Activated CD4-positive, alpha-beta T cell treated with anti-CD3 and anti-CD28 coated beads, Interleukin-10, Interleukin-2, amounts not matched to agents 100 ng/mL and 50 ng/mL, durations not matched to agents 16 hours and 8 hours (primary cell): ENCODE data around the gene PPP6R2.

Experiments
- DNase-seq: peaks from one replicate; pipeline ENCODE4 v3.0.0-alpha.2; 2020

The PPP6R2 gene

DNA sequence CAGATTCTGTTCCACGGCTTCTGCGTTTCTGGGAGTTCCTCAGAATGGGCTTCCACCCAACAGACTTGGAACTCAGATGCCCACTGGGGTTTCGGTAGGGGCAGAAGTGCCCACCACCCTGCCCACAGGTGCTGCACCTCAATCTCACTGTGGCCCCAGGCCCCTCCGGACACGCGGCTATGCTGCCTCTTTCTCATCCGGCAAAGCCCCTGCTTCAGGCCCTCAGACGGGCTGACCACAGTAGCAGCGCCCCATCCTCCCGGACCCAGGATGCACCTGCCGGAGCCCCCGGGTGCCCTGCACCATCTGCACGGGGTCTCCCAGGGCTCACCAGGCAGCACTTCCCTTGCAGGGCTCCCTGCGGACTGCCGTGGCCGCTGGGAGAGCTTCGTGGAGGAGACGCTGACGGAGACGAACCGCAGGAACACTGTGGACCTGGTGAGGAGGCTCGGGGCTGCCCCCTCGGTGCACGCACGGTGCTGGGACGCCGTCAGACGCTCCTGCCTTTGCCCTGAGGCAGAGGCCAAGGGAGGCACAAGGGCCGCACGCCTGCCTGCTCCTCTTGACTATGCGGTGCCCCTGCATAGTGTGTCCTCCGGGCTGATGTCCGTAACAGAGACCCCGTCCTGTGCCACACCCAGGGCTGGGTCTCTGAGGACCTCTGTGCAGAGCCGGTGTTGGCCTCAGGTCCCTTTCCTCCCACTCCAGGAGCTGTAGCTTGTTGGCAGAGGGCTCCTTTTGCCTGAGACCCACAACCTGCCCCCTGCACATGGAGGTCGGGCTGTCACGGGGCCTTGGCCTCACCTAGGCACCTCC is 93.1 kb downstream of the PPP6R2 start:
- DNase-seq: no peak

DNA sequence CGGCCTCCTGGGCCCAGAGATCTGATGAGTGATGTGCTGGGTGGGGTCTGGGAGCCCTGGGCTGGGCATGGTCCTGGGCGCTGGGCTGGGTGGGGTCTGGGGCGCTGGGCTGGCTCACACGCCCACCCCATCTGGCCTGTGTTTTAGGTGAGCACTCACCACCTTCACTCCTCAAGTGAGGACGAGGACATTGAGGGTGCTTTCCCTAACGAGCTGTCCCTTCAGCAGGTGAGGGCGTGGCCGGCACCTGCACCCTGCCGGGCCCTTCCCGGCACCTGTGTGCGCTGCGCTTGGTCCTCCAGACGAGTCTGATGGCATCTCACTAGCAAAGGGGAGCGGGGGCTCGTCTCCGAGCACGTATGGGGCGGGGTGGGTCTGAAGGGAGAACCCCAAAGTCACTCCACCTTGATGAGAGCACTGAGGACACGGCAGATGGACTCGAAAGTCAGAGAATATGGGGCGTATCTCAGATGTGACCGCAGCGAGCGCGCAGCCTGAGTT is 93.8 kb downstream of the PPP6R2 start:
- DNase-seq: no peak

DNA sequence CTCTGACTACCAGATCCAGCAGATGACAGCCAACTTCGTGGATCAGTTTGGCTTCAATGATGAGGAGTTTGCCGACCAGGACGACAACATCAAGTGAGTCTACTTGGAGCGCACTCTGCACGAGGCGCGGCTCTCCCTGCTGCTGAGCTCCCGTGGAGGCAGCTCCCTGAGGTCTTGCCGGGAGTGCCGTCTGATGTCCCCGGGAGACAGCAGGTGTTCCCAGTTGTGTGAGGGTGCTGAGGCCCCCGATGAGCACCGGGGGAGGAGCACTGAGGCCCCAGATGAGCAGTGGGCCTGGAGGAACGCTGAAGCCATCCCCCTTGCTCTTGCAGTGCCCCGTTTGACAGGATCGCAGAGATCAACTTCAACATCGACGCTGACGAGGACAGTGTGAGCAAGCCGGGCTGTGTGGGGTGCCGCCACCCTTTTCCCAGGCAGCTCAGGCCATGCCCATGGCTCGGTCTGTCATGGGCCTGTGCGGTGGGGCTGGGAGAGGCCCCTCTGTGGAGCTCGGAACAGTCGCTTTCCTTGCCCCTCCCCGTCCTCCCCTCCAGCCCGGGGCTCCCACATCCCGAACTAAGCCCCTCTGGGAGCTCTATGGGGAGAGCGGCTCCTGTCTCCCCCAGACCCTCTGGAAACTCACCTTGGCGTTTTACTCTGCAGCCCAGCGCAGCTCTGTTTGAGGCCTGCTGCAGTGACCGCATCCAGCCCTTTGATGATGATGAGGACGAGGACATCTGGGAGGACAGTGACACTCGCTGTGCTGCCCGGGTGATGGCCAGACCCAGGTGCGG is 94.6 kb downstream of the PPP6R2 start:
- DNase-seq: no peak

DNA sequence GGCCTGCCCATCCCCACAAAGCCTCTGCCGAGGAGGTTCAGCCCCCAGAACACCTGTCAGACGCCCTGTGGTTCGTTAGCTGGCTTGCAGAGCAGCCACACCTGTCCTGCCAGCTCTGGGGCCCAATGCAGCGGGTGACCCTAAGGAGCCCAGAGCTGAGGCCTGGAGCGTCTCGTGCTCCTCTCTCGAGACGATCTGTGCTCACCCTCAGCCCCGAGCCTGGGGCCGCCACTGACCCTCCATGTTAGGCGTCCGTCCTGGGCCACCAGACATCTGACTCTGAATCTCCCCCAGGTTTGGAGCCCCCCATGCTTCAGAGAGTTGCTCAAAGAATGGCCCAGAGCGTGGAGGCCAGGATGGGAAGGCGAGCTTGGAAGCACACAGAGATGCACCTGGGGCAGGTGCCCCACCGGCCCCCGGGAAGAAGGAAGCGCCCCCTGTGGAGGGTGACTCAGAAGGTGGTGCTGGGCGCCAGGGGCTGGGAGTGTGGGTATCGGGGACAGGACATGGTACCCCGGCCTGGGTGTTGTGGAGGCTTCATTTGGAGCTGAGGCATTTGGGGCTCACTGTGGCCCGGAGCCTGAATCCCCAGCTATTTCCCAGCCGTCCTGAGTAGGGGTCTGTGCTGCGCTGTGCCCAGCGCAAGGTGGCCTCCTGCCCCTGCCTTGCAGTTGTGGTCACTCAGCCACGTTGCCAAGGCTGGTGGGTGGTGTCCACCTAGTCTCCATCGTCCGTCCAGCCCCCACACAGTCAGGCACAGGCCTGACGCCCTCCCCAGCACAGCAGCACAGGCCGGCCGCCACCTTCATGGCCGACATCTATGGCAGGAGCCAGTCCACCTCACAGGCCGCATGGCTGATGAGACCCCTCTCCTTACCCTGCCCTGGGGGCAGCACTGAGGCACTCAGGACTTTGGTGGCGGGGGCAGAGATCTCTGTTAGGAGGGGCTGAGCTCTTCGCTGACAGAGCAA is 95.5 kb downstream of the PPP6R2 start:
- no peak for DNase-seq

DNA sequence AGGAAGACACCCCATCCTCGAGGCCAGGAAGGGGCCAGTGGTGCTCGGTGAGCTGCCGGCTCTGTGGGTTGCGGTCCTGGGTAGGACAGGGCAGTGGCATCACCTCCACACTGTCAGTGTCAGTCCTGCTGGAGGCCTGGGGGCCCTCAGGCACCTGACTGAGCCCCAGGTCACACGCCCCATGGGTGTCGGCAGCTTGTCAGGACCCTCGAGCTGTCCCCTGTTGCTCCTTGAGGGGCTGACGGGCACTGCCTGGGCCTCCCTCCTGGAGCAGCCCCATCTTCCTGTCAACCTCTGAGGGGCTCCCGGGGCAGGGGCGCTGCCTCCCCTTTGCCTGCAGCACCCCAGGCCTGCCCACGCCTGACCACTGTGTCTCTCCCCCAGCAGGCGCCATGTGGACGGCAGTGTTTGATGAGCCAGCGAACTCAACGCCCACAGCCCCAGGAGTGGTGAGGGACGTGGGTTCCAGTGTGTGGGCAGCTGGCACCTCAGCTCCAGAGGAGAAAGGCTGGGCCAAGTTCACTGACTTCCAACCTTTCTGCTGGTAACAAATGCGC is 96.3 kb downstream of the PPP6R2 start:
- DNase-seq: no peak

DNA sequence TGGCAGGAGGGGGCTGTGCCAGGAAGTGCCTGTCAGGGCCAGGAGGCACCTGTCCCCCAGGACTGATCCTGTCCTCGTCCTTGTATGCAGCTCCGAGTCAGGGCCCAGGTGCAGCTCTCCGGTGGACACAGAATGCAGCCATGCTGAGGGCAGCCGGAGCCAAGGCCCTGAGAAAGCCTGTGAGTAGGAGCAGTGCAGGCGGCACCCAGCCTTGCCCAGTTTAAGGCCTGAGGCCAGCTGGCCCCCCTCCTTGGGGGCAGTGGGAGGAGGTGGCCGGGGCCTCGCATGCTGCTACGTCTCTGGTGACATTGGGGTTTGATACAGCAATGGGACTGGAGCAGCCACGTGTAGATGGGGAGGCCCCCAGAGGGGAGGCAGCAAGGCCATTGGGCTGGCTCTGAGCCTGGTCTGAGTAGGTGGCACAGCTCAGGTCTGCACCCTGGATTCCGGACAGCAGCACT is 96.8 kb downstream of the PPP6R2 start:
- DNase-seq: no peak

DNA sequence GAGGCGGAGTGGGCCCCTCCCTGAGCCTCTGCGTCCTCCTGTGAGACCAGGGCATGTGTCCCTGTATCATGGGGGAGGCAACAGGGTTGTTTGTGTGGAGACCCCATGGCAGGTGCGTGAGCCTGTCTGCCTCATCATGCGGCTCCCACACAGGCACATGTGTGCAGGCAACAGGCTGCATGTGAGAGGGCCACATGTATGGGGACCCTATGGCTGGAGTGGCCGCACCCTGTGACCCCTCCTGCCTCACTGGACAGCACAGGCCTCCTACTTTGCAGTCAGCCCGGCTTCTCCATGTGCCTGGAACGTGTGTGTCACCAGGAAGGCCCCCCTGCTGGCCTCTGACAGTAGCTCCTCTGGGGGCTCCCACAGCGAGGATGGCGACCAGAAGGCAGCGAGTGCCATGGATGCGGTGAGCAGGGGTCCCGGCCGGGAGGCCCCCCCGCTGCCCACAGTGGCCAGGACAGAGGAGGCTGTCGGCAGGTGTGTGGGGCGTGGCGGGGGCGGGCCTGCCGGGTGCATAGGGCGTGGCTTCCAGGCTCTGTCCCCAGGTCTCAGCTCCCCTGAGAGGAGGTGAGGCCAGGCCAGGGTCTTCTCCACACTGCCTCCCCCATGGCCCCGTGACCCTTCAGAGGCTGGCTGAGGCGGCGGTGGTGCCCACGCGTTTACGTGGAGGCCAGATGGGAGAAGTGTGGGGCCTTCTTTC is 97.6 kb downstream of the PPP6R2 start:
- DNase-seq: no peak

DNA sequence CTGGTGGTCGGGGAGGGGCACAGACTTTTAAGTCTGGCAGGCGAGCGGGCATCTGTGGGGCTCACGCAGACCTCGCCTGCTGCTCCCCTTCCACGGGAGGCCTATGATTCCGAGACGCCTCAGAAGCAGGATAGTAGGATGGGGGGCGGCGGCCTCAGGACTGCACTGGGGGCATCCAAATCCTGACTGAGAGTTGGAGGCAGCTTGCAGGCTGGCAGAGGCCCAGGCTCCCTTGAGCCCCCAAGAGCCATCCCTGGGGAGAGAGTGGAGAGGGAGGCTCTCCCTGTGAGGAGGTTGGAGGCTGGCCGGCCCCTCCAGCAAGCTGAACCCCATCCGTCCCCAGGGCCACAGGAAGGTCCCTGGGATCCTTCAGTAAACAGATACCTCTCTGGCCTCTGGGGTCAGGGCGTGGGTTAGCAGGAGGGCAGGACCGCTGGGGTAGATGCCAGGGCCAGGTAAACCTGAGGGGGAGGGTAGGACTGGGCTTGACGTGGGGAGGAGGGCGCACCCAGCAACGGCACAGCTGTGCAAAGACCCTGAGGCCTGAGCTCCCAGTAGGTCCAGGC is 98.4 kb downstream of the PPP6R2 start:
- DNase-seq: no peak

DNA sequence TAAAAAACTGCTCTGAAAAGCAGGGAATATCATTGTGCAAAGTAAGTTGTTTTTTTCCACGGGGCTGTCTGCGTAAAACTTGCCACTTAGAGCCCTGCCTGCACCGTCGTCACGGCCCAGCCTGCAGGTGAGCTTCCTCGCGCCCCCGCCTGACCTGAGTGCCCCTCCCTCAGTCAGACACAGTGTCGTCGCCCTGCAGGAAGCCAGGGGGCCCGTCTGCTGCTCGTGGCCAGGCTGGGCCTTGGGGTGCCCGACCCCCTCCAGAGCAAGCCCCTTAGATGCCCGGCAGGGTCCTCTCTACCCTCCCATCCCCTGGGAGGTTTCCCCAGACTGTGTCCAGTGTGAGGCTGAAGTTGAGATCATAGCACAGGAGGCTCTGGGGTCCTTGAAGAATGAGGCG is 100.1 kb downstream of the PPP6R2 start:
- DNase-seq: no peak

DNA sequence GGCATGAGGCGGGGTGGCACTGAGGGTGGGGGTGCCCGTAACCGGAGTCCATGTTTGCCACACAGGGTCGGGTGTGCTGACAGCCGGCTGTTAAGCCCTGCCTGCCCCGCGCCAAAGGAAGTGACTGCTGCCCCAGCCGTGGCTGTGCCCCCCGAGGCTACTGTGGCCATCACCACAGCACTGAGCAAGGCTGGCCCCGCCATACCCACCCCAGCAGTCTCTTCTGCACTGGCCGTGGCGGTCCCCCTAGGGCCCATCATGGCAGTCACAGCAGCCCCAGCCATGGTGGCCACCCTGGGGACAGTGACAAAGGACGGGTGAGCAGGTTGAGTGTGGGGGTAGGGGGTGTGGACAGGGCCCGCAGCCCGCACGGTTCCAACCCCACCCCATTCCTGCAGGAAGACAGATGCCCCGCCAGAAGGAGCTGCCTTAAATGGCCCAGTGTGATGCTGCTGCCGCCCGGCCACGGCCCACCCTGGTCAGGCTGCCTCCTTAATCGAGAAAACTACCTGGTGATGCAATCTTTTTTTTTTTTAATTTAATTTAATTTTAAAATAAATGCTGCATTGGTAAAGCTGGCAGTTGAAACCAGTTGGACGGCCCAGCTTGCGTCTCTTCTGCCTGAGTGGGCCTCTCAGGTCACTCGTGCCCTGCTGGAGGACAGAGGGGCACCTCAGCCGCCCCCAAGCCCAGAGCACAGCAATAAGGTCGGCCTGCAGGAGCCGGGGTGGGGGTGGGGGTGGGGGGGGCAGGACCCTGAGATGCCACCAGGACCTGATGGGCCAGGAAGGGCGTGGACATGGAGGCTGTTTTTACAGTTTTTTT is 100.9 kb downstream of the PPP6R2 start:
- DNase-seq: no peak

DNA sequence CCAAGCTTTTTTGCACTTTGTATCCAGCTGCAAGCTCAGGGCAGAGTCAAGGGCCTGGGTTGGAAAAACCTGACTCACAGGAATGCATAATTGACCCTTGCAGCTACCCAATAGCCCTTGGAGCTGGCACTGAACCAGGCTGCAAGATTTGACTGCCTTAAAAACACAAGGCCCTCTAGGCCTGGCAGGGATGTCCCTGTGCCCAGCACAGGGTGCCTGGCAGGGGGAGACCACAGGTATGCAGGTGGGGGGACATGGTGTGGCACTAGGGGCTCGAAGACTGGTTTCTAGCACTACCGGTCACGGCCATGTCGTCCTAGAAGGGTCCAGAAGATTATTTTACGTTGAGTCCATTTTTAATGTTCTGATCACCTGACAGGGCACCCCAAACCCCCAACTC is 101.5 kb downstream of the PPP6R2 start:
- DNase-seq: no peak

DNA sequence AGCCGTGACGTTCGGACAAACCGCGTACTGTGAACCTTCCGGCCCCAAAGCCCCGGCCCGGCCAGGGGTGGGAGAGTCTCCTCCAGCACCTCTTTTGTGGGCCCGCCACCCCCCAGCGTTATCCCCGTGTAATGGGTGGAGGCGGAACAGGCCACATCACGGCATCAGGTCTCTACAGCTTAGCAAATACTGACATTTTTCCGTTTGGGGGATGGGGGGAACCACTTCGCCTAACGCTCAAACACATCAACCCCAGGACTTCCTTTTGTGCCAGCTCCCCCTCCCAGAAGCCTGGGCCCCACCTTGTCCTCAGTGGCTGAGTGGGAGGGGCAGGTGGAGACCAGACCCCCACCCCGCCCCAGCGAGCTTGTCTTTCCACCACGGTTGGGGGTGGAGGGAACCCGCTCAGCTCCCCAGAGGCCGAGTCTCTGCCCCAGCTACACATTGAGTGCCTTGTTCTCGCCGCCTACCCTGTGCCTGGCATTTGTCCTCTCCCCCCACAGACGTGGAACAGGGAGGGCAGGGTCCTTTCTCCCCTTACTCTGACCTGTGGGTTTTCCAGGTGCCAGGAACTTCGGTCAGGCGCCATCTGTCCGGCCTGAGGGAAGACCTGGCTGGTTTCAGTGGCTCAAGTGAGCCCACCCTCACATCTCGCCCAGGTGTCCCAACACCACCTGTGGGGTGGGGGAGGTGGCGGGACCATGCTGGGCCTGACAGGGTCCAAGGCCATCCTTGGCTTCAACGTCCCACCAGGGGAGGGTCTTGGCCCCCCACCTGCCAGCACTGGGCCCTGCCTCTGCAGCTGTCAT is 102.1 kb downstream of the PPP6R2 start:
- no peak for DNase-seq

DNA sequence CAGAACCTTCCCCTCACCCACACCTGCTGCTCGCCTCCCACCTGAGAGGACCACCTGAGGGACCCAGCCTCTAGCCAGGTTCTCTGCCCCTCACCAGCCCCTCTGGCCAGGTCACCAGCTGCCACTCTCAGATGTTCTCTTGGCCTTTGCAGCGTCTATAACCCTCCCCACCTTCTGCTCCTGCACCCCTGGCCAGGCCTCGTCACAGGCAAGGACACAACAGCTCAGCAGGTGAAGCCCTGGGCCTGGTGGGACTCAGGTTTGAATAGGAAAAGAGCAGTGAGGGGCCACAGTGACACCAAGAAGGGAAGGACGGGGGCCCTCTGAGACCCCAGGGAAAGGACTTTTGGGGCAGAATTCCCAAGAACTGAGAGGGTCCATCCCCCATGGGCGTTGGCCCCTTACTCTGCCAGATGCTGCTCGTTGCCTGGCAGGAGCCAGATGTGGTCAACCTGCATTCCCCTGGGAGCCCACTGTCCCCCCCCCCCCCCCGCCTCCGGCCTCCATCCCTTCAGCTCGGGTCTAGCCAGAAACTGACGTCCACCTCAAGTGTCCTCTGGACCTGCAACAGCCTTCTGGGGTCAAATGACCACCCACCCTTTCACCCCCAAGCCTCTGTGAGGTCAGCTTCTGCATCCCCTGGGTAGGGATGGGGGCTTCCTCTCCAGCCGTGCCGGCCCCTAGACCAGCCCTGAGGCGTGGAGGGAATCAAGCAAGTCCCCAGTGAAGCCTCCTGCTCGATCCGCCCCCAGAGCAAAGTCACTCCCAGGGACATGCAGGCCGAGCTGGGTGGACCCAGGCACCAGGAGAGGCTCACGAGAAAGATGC is 103.0 kb downstream of the PPP6R2 start:
- DNase-seq: no peak

DNA sequence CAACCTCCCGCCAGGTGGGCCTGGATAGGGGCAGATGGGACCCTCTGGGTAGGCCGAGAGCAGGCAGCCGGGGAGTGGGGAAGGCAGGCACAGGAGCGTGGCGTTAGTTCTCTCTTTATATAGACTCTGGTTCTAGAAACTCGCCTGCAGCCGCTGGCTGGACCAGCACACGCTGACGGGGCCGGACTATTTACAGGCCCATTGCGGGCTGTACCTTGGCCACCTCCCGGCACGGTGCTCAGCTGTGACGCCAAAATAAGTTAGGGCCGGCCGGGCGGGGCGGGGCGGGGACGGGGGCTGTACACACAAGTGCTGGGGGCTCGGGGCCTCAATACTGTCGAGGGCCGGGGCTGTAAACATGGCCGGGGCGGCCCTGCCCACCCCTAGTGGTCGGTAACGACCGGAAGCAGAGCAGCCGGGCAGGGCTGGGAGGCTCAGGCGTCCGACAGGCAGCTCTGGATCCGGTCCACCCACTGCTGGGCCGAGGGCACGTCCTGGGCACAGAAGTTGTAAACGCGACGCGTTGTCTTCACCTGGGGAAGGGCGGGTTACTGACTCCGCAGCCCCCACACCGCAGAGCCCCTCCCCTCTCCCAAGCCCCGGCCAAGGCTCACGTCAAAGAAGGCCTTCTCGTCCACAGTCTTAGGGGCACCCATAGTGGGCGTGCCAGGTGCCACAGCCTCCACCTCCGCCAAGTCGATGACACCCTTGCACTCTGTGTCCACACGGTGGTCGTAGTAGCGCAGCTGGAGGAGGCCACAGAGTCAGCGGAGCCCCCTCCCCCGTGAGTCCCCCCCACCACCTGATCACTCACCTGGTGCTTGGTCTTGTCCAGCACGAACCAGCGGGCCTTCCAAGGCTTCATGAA is 103.8 kb downstream of the PPP6R2 start:
- DNase-seq: no peak

DNA sequence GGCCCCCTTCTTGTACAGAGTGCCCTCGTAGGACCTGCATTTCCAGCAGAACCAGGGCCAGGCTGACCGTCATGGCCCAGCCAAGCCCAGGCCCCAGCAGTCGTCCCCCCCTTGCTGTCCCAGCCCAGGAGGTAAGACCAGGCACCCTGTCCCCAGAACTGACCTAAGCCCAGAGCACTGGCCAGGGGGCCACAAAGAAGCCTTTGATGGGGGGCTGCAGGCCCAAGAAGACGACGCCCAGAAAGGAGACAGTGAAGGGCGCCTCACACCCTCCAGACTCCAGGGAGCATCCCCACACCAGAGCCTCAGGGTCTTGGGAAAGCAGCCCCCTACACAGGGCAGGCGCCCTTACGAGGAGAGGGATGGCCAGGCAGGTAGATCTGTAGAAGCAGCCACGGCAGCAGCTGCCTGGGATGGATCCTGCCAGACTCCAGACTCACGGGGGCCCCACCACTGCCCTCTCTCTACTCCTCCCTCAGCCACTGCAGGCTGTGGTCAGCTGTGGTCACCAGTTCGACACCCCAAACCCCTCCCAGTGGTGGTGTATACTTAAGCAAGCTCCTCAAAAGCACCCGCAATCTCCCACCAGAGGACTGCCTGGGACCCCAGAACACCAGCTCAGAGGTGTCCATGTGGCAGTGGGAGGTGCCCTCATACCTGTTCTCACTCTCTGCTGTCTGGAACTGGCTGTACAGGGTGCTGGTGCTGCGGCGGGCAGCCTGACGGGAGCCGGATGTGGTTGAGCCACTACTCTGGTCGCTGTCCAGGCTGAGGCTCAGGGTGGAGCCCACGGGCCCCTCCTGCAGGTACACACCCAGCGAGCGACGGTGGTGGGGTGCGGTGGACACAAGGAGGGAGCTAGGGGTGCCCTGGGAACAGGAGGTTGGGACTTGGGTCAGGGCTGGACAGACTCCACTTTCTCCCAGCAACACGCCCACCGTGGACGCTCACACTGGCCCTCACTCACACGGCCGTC is 104.7 kb downstream of the PPP6R2 start:
- DNase-seq: no peak

DNA sequence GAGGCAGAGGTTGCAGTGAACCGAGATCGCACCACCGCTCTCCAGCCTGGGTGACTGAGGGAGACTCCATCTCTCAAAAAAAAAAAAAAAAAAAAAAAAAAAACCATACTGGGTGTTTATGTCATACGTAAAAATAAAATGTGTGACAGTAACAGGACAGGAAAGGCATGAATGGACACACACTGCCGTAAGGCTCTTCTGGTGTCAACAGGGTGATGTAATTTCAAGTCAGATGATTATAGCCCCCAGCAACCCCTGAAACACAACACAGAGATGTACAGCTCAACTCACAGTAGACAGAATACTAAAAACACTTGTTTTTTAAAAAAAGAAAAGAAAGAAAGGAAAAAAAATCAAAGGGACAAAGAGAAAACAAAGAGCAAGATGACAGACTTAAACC is 109.5 kb downstream of the PPP6R2 start:
- no peak for DNase-seq
